Activated CD8-positive, alpha-beta memory T cell treated with anti-CD3 and anti-CD28 coated beads for 36 hours (primary cell): ENCODE results near the gene C19orf67. TPM values are rescaled to one million over a fixed set of nuclear protein-coding genes. Genes with fewer than 3 reads are reported as not detected.

Experiments
- CTCF ChIA-PET: fragments of 350-600 bp; sonication (Branson Sonifier 250); formaldehyde crosslinking; loops from one replicate; lab custom pipeline; 2021; ENCODE audit warnings: antibody characterized with exemption; lab: Charles Lee
- POLR2A ChIA-PET: fragments of 350-600 bp; sonication (Branson Sonifier 250); formaldehyde crosslinking; loops from one replicate; lab custom pipeline; 2021; ENCODE audit warnings: antibody characterized with exemption; lab: Charles Lee
- total RNA-seq, 2 experiments: library from RNA; stranded (reverse); gene quantifications; one replicate each; pipeline ENCODE4 v1.2.3, GENCODE V29; 2021

Gene C19orf67
- total RNA-seq: not detected

GRCh38 chr19:14085309-14085995 is at the start of gene C19orf67:
Gene C19orf67 (minus strand): TSS chr19:14085783. CDS start chr19:14085627, 156 bp downstream.
- CTCF ChIA-PET: interaction anchor here (1.1 kb wide), 1 partner anchor 29 kb away, joined by 5 read pairs; no protein-coding TSS in a partner anchor
- POLR2A ChIA-PET: no interaction called here

GRCh38 chr19:14135355-14135754 is 49.8 kb upstream of the C19orf67 start:
- POLR2A ChIA-PET: interaction anchor here (0.6 to 2.1 kb wide), 4 partner anchors 15 to 374 kb away, joined by 3 to 6 read pairs (median 3); no protein-coding TSS in a partner anchor
- CTCF ChIA-PET: interaction anchor here (0.6 to 2.9 kb wide), 8 partner anchors 13 to 512 kb away, joined by 3 to 24 read pairs (median 4); partner anchors contain the start of gene DNAJB1

GRCh38 chr19:14127929-14128509 is 42.4 kb upstream of the C19orf67 start:
- ChIA-PET POLR2A (no interaction called here), CTCF (interaction anchor here (2.1 kb wide), 1 partner anchor 9 kb away, joined by 8 read pairs; the partner anchor contains the start of gene ASF1B)

- ChIA-PET CTCF (interaction anchor here (2.1 kb wide), 1 partner anchor 10 kb away, joined by 8 read pairs; the partner anchor contains the start of gene ASF1B), POLR2A (no interaction called here)
Measured at GRCh38 chr19:14127176-14127575, 41.6 kb upstream of the C19orf67 start.

GRCh38 chr19:14122924-14123323 is 37.3 kb upstream of the C19orf67 start:
- POLR2A ChIA-PET: interaction anchor here (0.6 kb wide), 1 partner anchor 247 kb away, joined by 3 read pairs; no protein-coding TSS in a partner anchor
- CTCF ChIA-PET: interaction anchor here (0.6 to 1.4 kb wide), 4 partner anchors 9 to 239 kb away, joined by 3 to 6 read pairs (median 4); partner anchors contain the start of gene ASF1B

- POLR2A ChIA-PET: no interaction called here
- CTCF ChIA-PET: interaction anchor here (1.2 kb wide), 1 partner anchor 16 kb away, joined by 3 read pairs; the partner anchor contains the start of gene ASF1B
Measured at GRCh38 chr19:14120497-14120780, 34.9 kb upstream of the C19orf67 start.

- ChIA-PET POLR2A (no interaction called here), CTCF (interaction anchor here (1.2 kb wide), 1 partner anchor 17 kb away, joined by 3 read pairs; the partner anchor contains the start of gene ASF1B)
Measured at GRCh38 chr19:14119644-14120496, 34.3 kb upstream of the C19orf67 start.

- ChIA-PET CTCF (interaction anchor here (1.7 kb wide), 1 partner anchor 386 kb away, joined by 5 read pairs; no protein-coding TSS in a partner anchor), POLR2A (no interaction called here)
Measured at GRCh38 chr19:14119146-14119545, 33.6 kb upstream of the C19orf67 start.

- ChIA-PET CTCF (interaction anchor here (1.7 kb wide), 1 partner anchor 387 kb away, joined by 5 read pairs; no protein-coding TSS in a partner anchor), POLR2A (no interaction called here)
Measured at GRCh38 chr19:14118165-14119051, 32.8 kb upstream of the C19orf67 start.

- ChIA-PET POLR2A (no interaction called here), CTCF (interaction anchor here (1.4 to 1.7 kb wide), 2 partner anchors 15 to 388 kb away, joined by 3 to 5 read pairs; no protein-coding TSS in a partner anchor)
Measured at GRCh38 chr19:14117668-14118164, 32.1 kb upstream of the C19orf67 start, which contains the start of gene PRKACA. Gene PRKACA (minus strand): TSS chr19:14117762. CDS start chr19:14117547, 215 bp downstream.

GRCh38 chr19:14116918-14117578 is 31.5 kb upstream of the C19orf67 start:
- ChIA-PET CTCF (interaction anchor here (1.4 to 1.7 kb wide), 2 partner anchors 15 to 388 kb away, joined by 3 to 5 read pairs; no protein-coding TSS in a partner anchor), POLR2A (interaction anchor here (0.6 kb wide), 2 partner anchors 13 to 85 kb away, joined by 4 to 7 read pairs; partner anchors contain the start of gene IL27RA)

GRCh38 chr19:14116525-14116917 is 30.9 kb upstream of the C19orf67 start:
- POLR2A ChIA-PET: interaction anchor here (0.5 to 1.0 kb wide), 5 partner anchors 13 to 113 kb away, joined by 3 to 7 read pairs (median 4); partner anchors contain the start of genes ASF1B and IL27RA

GRCh38 chr19:14115756-14116155 is 30.2 kb upstream of the C19orf67 start:
- POLR2A ChIA-PET: interaction anchor here (0.6 to 1.0 kb wide), 3 partner anchors 20 to 112 kb away, joined by 3 to 4 read pairs (median 3); partner anchors contain the start of gene ASF1B

More at GRCh38 chr19:14116525-14116917, 30.9 kb upstream of the C19orf67 start:
- CTCF ChIA-PET: interaction anchor here (0.6 to 1.4 kb wide), 2 partner anchors 16 to 836 kb away, joined by 3 to 7 read pairs; no protein-coding TSS in a partner anchor

GRCh38 chr19:14114854-14115253 is 29.3 kb upstream of the C19orf67 start:
- POLR2A ChIA-PET: no interaction called here

More at GRCh38 chr19:14115756-14116155, 30.2 kb upstream of the C19orf67 start:
- CTCF ChIA-PET: interaction anchor here (0.6 to 3.0 kb wide), 9 partner anchors 14 to 835 kb away, joined by 3 to 19 read pairs (median 7); partner anchors contain the start of gene ASF1B

GRCh38 chr19:14114439-14114838 is 28.9 kb upstream of the C19orf67 start:
- ChIA-PET POLR2A (no interaction called here), CTCF (interaction anchor here (0.6 to 3.0 kb wide), 13 partner anchors 9 to 1208 kb away, joined by 3 to 19 read pairs (median 6); partner anchors contain the start of genes ASF1B, C19orf67 and MISP3)

More at GRCh38 chr19:14114854-14115253, 29.3 kb upstream of the C19orf67 start:
- CTCF ChIA-PET: interaction anchor here (0.6 to 3.0 kb wide), 15 partner anchors 8 to 1208 kb away, joined by 3 to 19 read pairs (median 6); partner anchors contain the start of genes ASF1B, C19orf67 and MISP3
